H1 (cell line): ENCODE results near the gene CAMKMT. TPM values are rescaled to one million over a fixed set of nuclear protein-coding genes. Genes with fewer than 3 reads are reported as not detected.

ENCODE experiments used
- CTCF ChIA-PET: fragments of 300-600 bp; sonication (Branson Sonifier 250); formaldehyde crosslinking; loops from one replicate; lab custom pipeline; 2021; ENCODE audit not compliant: partially characterized antibody; lab: Charles Lee
- POLR2A ChIA-PET: fragments of 300-600 bp; sonication (Branson Sonifier 250); formaldehyde crosslinking; loops from one replicate; lab custom pipeline; 2021; ENCODE audit warnings: inconsistent platforms; ENCODE audit not compliant: partially characterized antibody; lab: Charles Lee
- DNase-seq, 2 experiments: peaks; one replicate each; pipeline versions ENCODE4 v3.0.0 to v3.0.0-alpha.2; 2010 to 2022; ENCODE audit warnings: low spot score in 2 of 2, low read depth in 1 of 2, mixed read lengths in 1 of 2
- FAIRE-seq: peaks from 2 replicates; lab custom pipeline; 2011; peaks lifted over from hg19 to GRCh38; lab: Jason Lieb, UNC
- H2AFZ ChIP-seq: 2 replicates; pipeline ENCODE4 v1.8.1; 2012; ENCODE audit warnings: low read length, inconsistent platforms
- H2AK5ac ChIP-seq: 2 replicates; pipeline ENCODE4 v1.6.1; 2013; ENCODE audit warnings: low read depth, low read length
- H2BK120ac ChIP-seq: replicated peaks from 2 replicates; pipeline ENCODE3; 2013; ENCODE audit warnings: low read depth, low read length, inconsistent platforms
- H2BK12ac ChIP-seq: 2 replicates; pipeline ENCODE4 v1.6.1; 2013; ENCODE audit warnings: low read depth, low read length
- H2BK15ac ChIP-seq: 2 replicates; pipeline ENCODE4 v1.6.1; 2013; ENCODE audit warnings: low read length
- H2BK20ac ChIP-seq: 2 replicates; pipeline ENCODE4 v1.6.1; 2013; ENCODE audit warnings: low read length
- H2BK5ac ChIP-seq: 2 replicates; pipeline ENCODE4 v1.6.1; 2013; ENCODE audit warnings: low read depth, low read length
- H3K14ac ChIP-seq: 2 replicates; pipeline ENCODE4 v1.6.1; 2013; ENCODE audit warnings: inconsistent platforms; ENCODE audit not compliant: insufficient read length
- H3K18ac ChIP-seq: 2 replicates; pipeline ENCODE4 v1.6.1; 2013; ENCODE audit warnings: low read length; ENCODE audit errors: extremely low read depth
- H3K23ac ChIP-seq: 2 replicates; pipeline ENCODE4 v1.6.1; 2013; ENCODE audit warnings: inconsistent platforms; ENCODE audit not compliant: insufficient read length
- H3K23me2 ChIP-seq: 2 replicates; pipeline ENCODE4 v1.6.1; 2013; ENCODE audit warnings: low read depth, low read length
- H3K27ac ChIP-seq: 2 replicates; pipeline ENCODE4 v1.6.1; 2011; ENCODE audit warnings: low read depth, low read length, inconsistent platforms
- H3K27me3 ChIP-seq, 4 experiments: replicated peaks in 1 of 4; 1 replicate in 1 of 4; 2 replicates in 3 of 4; pipeline versions ENCODE4 v1.6.1 to v1.8.1; 2011 to 2013; ENCODE audit warnings: low read length in 3 of 4, mild to moderate bottlenecking in 3 of 4, inconsistent platforms in 2 of 4, mixed read lengths in 2 of 4, moderate library complexity in 1 of 4; ENCODE audit not compliant: control insufficient read depth in 3 of 4, insufficient read depth in 3 of 4; ENCODE audit errors: extremely low read depth in 1 of 4
- H3K36me3 ChIP-seq, 4 experiments: 2 replicates each; pipeline versions ENCODE4 v1.6.1 to v1.8.1; 2011 to 2013; ENCODE audit warnings: mild to moderate bottlenecking in 4 of 4, low read length in 3 of 4, moderate library complexity in 2 of 4, control low read depth in 1 of 4, inconsistent platforms in 1 of 4; ENCODE audit not compliant: insufficient read depth in 4 of 4, control insufficient read depth in 2 of 4
- H3K4ac ChIP-seq: replicated peaks from 2 replicates; pipeline ENCODE3; 2013; ENCODE audit warnings: low read length, low read depth, mixed read lengths, inconsistent platforms; ENCODE audit not compliant: insufficient read length
- H3K4me1 ChIP-seq, 4 experiments: replicated peaks in 1 of 4; 1 replicate in 1 of 4; 2 replicates in 3 of 4; pipeline versions ENCODE4 v1.6.1 to v1.8.1; 2011 to 2013; ENCODE audit warnings: low read length in 3 of 4, inconsistent platforms in 2 of 4, mixed read lengths in 1 of 4; ENCODE audit not compliant: insufficient read depth in 4 of 4, control insufficient read depth in 3 of 4
- H3K4me2 ChIP-seq, 2 experiments: 2 replicates each; pipeline versions ENCODE4 v1.6.1 to v1.8.1; 2011 to 2013; ENCODE audit warnings: low read depth in 2 of 2, low read length in 2 of 2, control low read depth in 1 of 2, inconsistent platforms in 1 of 2, mild to moderate bottlenecking in 1 of 2; ENCODE audit not compliant: insufficient read depth in 1 of 2
- H3K4me3 ChIP-seq, 4 experiments: fragments of 200-600, 300-600 bp in 1 of 4; sonication (generic), shearing (Covaris generic), sonication (Bioruptor Twin) in 1 of 4; 2 replicates each; pipeline versions ENCODE4 v1.5.1 to v1.8.1; 2011 to 2016; ENCODE audit warnings: low read length in 4 of 4, low read depth in 3 of 4, control low read depth in 2 of 4, inconsistent platforms in 2 of 4, mild to moderate bottlenecking in 2 of 4, mixed read lengths in 1 of 4, moderate library complexity in 1 of 4; ENCODE audit not compliant: insufficient read depth in 2 of 4; ENCODE audit errors: extremely low read depth in 1 of 4
- H3K56ac ChIP-seq: replicated peaks from 2 replicates; pipeline ENCODE3; 2013; ENCODE audit warnings: low read depth, mild to moderate bottlenecking, mixed read lengths, low read length, inconsistent platforms; ENCODE audit not compliant: insufficient read length
- H3K79me1 ChIP-seq: 2 replicates; pipeline ENCODE4 v1.6.1; 2013; ENCODE audit warnings: low read depth, low read length, control low read depth
- H3K79me2 ChIP-seq, 2 experiments: 2 replicates each; pipeline versions ENCODE4 v1.6.1 to v1.8.1; 2012 to 2013; ENCODE audit warnings: low read length in 2 of 2, mild to moderate bottlenecking in 2 of 2, inconsistent platforms in 1 of 2; ENCODE audit not compliant: insufficient read depth in 2 of 2, control insufficient read depth in 1 of 2
- H3K9ac ChIP-seq, 4 experiments: replicated peaks in 1 of 4; 1 replicate in 1 of 4; 2 replicates in 3 of 4; pipeline versions ENCODE4 v1.6.1 to v1.8.1; 2011 to 2013; ENCODE audit warnings: low read depth in 3 of 4, low read length in 3 of 4, control low read depth in 2 of 4, mild to moderate bottlenecking in 2 of 4, moderate library complexity in 2 of 4, inconsistent platforms in 1 of 4; ENCODE audit errors: extremely low read depth in 1 of 4
- H3K9me3 ChIP-seq, 2 experiments: 2 replicates each; pipeline versions ENCODE4 v1.6.1 to v1.8.1; 2012 to 2013; ENCODE audit warnings: mild to moderate bottlenecking in 2 of 2, moderate library complexity in 2 of 2, control low read depth in 1 of 2, inconsistent platforms in 1 of 2, low read depth in 1 of 2, low read length in 1 of 2, mixed read lengths in 1 of 2; ENCODE audit not compliant: insufficient read depth in 2 of 2
- H4K20me1 ChIP-seq, 2 experiments: replicated peaks in 1 of 2; 2 replicates each; pipeline versions ENCODE3 to v1.8.1; 2011 to 2013; ENCODE audit warnings: inconsistent platforms in 2 of 2, low read length in 2 of 2, mild to moderate bottlenecking in 1 of 2; ENCODE audit not compliant: insufficient read depth in 2 of 2, control insufficient read depth in 1 of 2
- H4K5ac ChIP-seq: 2 replicates; pipeline ENCODE4 v1.6.1; 2013; ENCODE audit warnings: low read length, low read depth, mixed read lengths, inconsistent platforms; ENCODE audit not compliant: insufficient read length
- H4K8ac ChIP-seq: 2 replicates; pipeline ENCODE4 v1.8.0; 2013; ENCODE audit warnings: mild to moderate bottlenecking, moderate library complexity, low read length, inconsistent platforms; ENCODE audit not compliant: insufficient read depth; ENCODE audit errors: extremely low read depth
- H4K91ac ChIP-seq: replicated peaks from 2 replicates; pipeline ENCODE3; 2013; ENCODE audit warnings: low read length, mixed read lengths, inconsistent platforms; ENCODE audit not compliant: insufficient read length
- ASH2L ChIP-seq: fragments of 200-600, 300-600 bp; sonication (generic); IDR thresholded peaks from one replicate; pipeline ENCODE4 v1.7.1; 2017; ENCODE audit warnings: low read length
- CBX8 ChIP-seq: fragments of 300-800, 300-1000 bp; sonication (generic); IDR thresholded peaks from 2 replicates; pipeline ENCODE4 v1.7.1; 2016; ENCODE audit warnings: low read depth, low read length, borderline replicate concordance
- GABPA ChIP-seq: IDR thresholded peaks from 2 replicates; pipeline ENCODE4 v1.6.1; 2011; ENCODE audit warnings: mild to moderate bottlenecking, low read length, moderate library complexity, borderline replicate concordance; ENCODE audit not compliant: insufficient read depth
- JUN ChIP-seq: IDR thresholded peaks from 2 replicates; pipeline ENCODE4 v1.6.1; 2011; ENCODE audit warnings: low read depth, mild to moderate bottlenecking, improper control_type of control experiment, low read length
- PHF8 ChIP-seq: fragments of 200-600 bp; sonication (generic); conservative IDR thresholded peaks from 2 replicates; pipeline ENCODE4 v1.7.1; 2012; ENCODE audit warnings: low read depth, mild to moderate bottlenecking, inconsistent platforms, low read length, moderate library complexity
- POLR2A ChIP-seq, 2 experiments: IDR thresholded peaks; 1 replicate in 1 of 2; 2 replicates in 1 of 2; pipeline ENCODE4 v1.6.1; 2011; ENCODE audit warnings: low read depth in 2 of 2, low read length in 2 of 2, mild to moderate bottlenecking in 2 of 2; ENCODE audit errors: control extremely low read depth in 1 of 2
- RFX5 ChIP-seq: IDR thresholded peaks from 2 replicates; pipeline ENCODE4 v1.6.1; 2011; ENCODE audit warnings: low read depth, low read length, improper control_type of control experiment, borderline replicate concordance
- SIN3A ChIP-seq, 2 experiments: IDR thresholded peaks in 1 of 2; conservative IDR thresholded peaks in 1 of 2; 2 replicates each; pipeline ENCODE4 v1.6.1; 2011 to 2012; ENCODE audit warnings: low read length in 2 of 2, improper control_type of control experiment in 1 of 2, low read depth in 1 of 2, mild to moderate bottlenecking in 1 of 2
- SIRT6 ChIP-seq: IDR thresholded peaks from one replicate; pipeline ENCODE4 v1.7.1; 2012; ENCODE audit warnings: low read length, inconsistent platforms
- SP1 ChIP-seq: IDR thresholded peaks from 2 replicates; pipeline ENCODE4 v1.6.1; 2011; ENCODE audit warnings: low read depth, low read length
- SRF ChIP-seq: IDR thresholded peaks from 2 replicates; pipeline ENCODE4 v1.6.1; 2011; ENCODE audit warnings: mild to moderate bottlenecking, low read depth, low read length, moderate library complexity
- WGBS, 2 experiments: shearing (Covaris generic) in 1 of 2; methylation state at CpG; one replicate each; pipeline versions ENCODE4 v1.1.6 to v1.1.7; 2013 to 2015; ENCODE audit warnings: low lambda C conversion rate in 2 of 2, mixed read lengths in 2 of 2, inconsistent platforms in 1 of 2, low coverage in 1 of 2, missing lambda C conversion rate in 1 of 2; ENCODE audit not compliant: insufficient replicate concordance in 2 of 2, insufficient coverage in 1 of 2, insufficient read length in 1 of 2; ENCODE audit errors: extremely low coverage in 1 of 2, missing lambda C conversion rate in 1 of 2; 5-methylcytosine and 5-hydroxymethylcytosine counted together
- polyA plus RNA-seq, 7 experiments: library from polyadenylated mRNA; depleted of rRNA in 3 of 7; stranded (reverse) in 5 of 7; unstranded in 2 of 7; fragments of >200 nt in 5 of 7; fragments of 200-250 nt in 2 of 7; gene quantifications; 1 replicate in 5 of 7; 2 replicates in 1 of 7; 4 replicates in 1 of 7; pipeline versions ENCODE4 v1.2.1 to v1.2.3, GENCODE V29; 2011 to 2013; ENCODE audit warnings: missing spikeins in 2 of 7, mixed read lengths in 2 of 7
- total RNA-seq: library from RNA; stranded (reverse); fragmentation: NEBNext Ultra II Directional; extraction: Animal tissue kit (Norgen Biotek cat#: 25700); gene quantifications from 2 replicates; pipeline ENCODE4 v1.2.1, GENCODE V29; 2021
- TF ChIP-seq, protein P1 (sequence below), 3 experiments: IDR thresholded peaks; 1 replicate in 2 of 3; 2 replicates in 1 of 3; pipeline versions ENCODE4 v1.5.1 to v1.6.1; 2011; ENCODE audit warnings: low read length in 3 of 3, mild to moderate bottlenecking in 3 of 3, inconsistent platforms in 2 of 3, low read depth in 1 of 3, moderate library complexity in 1 of 3; ENCODE audit not compliant: insufficient read depth in 1 of 3; ENCODE audit errors: control extremely low read depth in 1 of 3

CAMKMT gene
- total and polyA plus RNA-seq, 2 of the 8 experiments (the other 6 are each of a cell fraction or from before 2014, with no cell fraction given), result 14.7 to 22.4 TPM

DNA sequence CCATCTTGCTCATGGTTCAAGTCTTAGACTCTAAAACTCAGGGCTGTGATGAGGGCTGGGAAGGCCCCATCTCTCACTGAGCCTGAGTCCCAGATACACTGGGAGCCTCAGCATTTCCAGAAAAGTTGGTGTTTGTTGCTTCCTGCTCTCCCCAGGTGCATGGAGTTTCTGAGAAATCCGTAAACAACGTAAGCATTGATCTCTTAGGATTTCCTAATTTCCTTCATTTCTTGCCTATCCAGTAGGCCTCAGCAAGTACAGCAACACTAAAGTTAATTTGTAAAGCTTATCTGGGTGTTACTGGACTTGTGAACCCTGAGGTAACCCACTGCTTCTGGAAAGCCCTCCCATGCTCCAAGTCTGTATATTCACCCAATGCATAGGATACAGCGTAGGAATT is 380.3 kb downstream of the CAMKMT start:
- no peaks in the 10 kb centered on the region for H3K23me2 ChIP-seq
- no peak overlapping the region for H4K8ac ChIP-seq
- no peak overlapping the region for H2BK20ac ChIP-seq
- no peak overlapping the region for H3K18ac ChIP-seq
- no peak overlapping the region for H2BK12ac ChIP-seq
- DNase-seq (no peak), FAIRE-seq (no peak)
- no peak overlapping the region for H2AK5ac ChIP-seq
- no peak overlapping the region for H3K4me3 ChIP-seq
- no peak overlapping the region for H3K4ac ChIP-seq
- H3K27me3 ChIP-seq, result no peaks in the 10 kb centered on the region
- no peaks in the 10 kb centered on the region for H4K20me1 ChIP-seq
- 90% methylated on average over 3 of the region's 3 CpGs; no CpG with 5 or more reads in 1 of the 2 experiments for WGBS, 2 experiments
- CTCF ChIA-PET, result interaction anchor here (2.8 kb wide), 1 partner anchor 263 kb away, joined by 6 read pairs; no protein-coding TSS in a partner anchor
- H3K4me1 ChIP-seq, result peaks cover 2 to 9% (median 5%) of the 10 kb centered on the region in 4 experiments; a peak in 4 of 7 replicates
- no peaks in the 10 kb centered on the region for H3K79me1 ChIP-seq
- H2BK120ac ChIP-seq, result no peak overlapping the region
- POLR2A ChIA-PET, result interaction anchor here (1.7 kb wide), 1 partner anchor 35 kb away, joined by 5 read pairs; no protein-coding TSS in a partner anchor
- H3K23ac ChIP-seq, result no peak overlapping the region
- H3K79me2 ChIP-seq, result no peaks in the 10 kb centered on the region
- H3K27ac ChIP-seq, result no peak overlapping the region
- no peak overlapping the region for H3K14ac ChIP-seq
- no peak overlapping the region for H4K91ac ChIP-seq
- no peak overlapping the region for H3K56ac ChIP-seq
- H2BK5ac ChIP-seq, result no peak overlapping the region
- H2BK15ac ChIP-seq, result no peak overlapping the region
- H3K9me3 ChIP-seq, result peaks cover 0 to 3% of the 10 kb centered on the region in 2 experiments; a peak in 2 of 4 replicates
- H4K5ac ChIP-seq, result no peak overlapping the region
- no peak overlapping the region for H3K4me2 ChIP-seq
- no peak overlapping the region for H3K9ac ChIP-seq
- no peak overlapping the region for H2AFZ ChIP-seq
- H3K36me3 ChIP-seq, result peaks cover 0 to 2% (median 0%) of the 10 kb centered on the region in 4 experiments; a peak in 1 of 8 replicates
- no peak for TF ChIP-seq POLR2A (IDR thresholded peaks at IDR 0.05; ENCODE audit: control extremely low read depth in 1 of 2, low read depth in 2 of 2, low read length in 2 of 2)
- no peak for TF ChIP-seq GABPA
- no peak for TF ChIP-seq SIN3A (conservative IDR thresholded peaks at IDR 0.05 in 1 of 2, IDR thresholded peaks at IDR 0.05 in 1 of 2; ENCODE audit: low read depth in 1 of 2, low read length in 2 of 2)
- no peak for TF ChIP-seq ASH2L
- no peak for TF ChIP-seq SIRT6
- TF ChIP-seq JUN, result no peak
- TF ChIP-seq RFX5, result no peak
- TF ChIP-seq PHF8, result no peak
- TF ChIP-seq SP1, result no peak
- TF ChIP-seq SRF, result no peak
- TF ChIP-seq, protein P1, sequence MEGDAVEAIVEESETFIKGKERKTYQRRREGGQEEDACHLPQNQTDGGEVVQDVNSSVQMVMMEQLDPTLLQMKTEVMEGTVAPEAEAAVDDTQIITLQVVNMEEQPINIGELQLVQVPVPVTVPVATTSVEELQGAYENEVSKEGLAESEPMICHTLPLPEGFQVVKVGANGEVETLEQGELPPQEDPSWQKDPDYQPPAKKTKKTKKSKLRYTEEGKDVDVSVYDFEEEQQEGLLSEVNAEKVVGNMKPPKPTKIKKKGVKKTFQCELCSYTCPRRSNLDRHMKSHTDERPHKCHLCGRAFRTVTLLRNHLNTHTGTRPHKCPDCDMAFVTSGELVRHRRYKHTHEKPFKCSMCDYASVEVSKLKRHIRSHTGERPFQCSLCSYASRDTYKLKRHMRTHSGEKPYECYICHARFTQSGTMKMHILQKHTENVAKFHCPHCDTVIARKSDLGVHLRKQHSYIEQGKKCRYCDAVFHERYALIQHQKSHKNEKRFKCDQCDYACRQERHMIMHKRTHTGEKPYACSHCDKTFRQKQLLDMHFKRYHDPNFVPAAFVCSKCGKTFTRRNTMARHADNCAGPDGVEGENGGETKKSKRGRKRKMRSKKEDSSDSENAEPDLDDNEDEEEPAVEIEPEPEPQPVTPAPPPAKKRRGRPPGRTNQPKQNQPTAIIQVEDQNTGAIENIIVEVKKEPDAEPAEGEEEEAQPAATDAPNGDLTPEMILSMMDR (IDR thresholded peaks at IDR 0.05; ENCODE audit: control extremely low read depth in 1 of 3, insufficient read depth in 1 of 3, low read depth in 1 of 3, low read length in 3 of 3), result no peak
- no peak for TF ChIP-seq CBX8
